ENCODE measurements around the gene ACER3.

GRCh38 chr11:77065878-77066228, 205.1 kb downstream of the ACER3 start:
- TF ChIP-seq CTCF (IDR thresholded peaks at IDR 0.05) = no peak
- peak; percentile 5 to 55 (median 43) for TF ChIP-seq POLR2AphosphoS5 (IDR thresholded peaks at IDR 0.05)
- peak in 1 of 2 donors; percentile 29 for TF ChIP-seq POLR2A (IDR thresholded peaks at IDR 0.05)

Measured in sigmoid colon (tissue), 4 donors.